ENCODE data around the gene GTF2IRD2. TPM values are rescaled to one million over a fixed set of nuclear protein-coding genes. Genes with fewer than 3 reads are reported as not detected.

GTF2IRD2 gene
- total RNA-seq, 2 experiments from 2014 or later = 2.8 to 3.2 TPM

Other genes starting within 250 kb of the GTF2IRD2 start
- gene GTF2I, start 193.9 kb downstream of the GTF2IRD2 start, total RNA-seq = 100 to 1,000 TPM; 113 to 116 TPM
- under 1 TPM; 0.62 to 0.73 TPM for gene NCF1, start 77.6 kb downstream of the GTF2IRD2 start, total RNA-seq
- gene CASTOR2, start 113.1 kb upstream of the GTF2IRD2 start, total RNA-seq = 1 to 10 TPM; 3.8 to 3.9 TPM
- gene RCC1L, start 222.2 kb upstream of the GTF2IRD2 start, total RNA-seq = 10 to 100 TPM; 46.1 to 47.3 TPM
- 1 to 10 TPM; 5.3 to 6.0 TPM for gene GTF2IRD2B, start 241.0 kb upstream of the GTF2IRD2 start, total RNA-seq

Measured in activated CD4-positive, alpha-beta memory T cell treated with anti-CD3 and anti-CD28 coated beads for 36 hours (primary cell).